ENCODE results near the gene PRR7.

DNA sequence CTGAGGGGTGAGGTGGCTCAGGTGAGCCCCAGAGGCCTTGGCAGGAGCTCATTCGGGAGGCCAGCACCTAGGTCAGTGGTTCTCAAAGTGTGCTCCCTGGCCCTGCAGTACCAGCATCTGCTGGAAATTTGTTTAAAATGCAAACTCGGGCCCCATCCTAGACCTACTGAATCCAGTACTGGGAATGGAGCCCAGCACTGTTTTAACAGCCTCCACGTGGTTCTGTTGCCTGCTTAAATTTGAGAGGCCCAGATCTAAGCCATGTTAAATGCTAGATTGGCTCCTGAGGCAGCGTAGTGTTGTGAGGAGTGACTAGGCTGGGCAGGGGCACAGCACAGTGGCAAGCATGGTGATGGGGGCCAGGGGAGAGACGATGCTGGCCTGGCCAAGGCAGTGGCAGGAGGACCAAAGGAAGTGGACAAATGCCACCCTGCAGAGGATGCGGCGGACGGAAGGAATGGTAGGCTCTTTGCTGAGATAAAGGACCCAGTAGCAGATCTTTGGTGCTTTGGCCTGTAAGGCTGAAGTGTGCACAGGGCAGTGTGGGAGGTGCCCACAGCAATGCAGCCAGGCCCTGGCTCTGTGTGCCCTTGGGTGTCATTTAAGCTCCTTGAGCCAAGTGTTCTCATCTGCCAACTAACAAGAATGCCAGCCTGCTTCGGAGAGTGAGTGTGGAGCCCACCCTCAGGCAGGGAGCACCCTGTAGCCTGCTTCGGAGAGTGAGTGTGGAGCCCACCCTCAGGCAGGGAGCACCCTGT lies 4.2 kb downstream of the PRR7 start:
- TF ChIP-seq, protein P1, sequence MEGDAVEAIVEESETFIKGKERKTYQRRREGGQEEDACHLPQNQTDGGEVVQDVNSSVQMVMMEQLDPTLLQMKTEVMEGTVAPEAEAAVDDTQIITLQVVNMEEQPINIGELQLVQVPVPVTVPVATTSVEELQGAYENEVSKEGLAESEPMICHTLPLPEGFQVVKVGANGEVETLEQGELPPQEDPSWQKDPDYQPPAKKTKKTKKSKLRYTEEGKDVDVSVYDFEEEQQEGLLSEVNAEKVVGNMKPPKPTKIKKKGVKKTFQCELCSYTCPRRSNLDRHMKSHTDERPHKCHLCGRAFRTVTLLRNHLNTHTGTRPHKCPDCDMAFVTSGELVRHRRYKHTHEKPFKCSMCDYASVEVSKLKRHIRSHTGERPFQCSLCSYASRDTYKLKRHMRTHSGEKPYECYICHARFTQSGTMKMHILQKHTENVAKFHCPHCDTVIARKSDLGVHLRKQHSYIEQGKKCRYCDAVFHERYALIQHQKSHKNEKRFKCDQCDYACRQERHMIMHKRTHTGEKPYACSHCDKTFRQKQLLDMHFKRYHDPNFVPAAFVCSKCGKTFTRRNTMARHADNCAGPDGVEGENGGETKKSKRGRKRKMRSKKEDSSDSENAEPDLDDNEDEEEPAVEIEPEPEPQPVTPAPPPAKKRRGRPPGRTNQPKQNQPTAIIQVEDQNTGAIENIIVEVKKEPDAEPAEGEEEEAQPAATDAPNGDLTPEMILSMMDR (IDR thresholded peaks at IDR 0.05): no peak
- TF ChIP-seq POLR2A (IDR thresholded peaks at IDR 0.05) (no peak), EP300 (IDR thresholded peaks at IDR 0.05) (no peak)
